Large intestine (tissue), 3 donors: ENCODE results near the gene SBNO2. TPM values are rescaled to one million over a fixed set of nuclear protein-coding genes. Genes with fewer than 3 reads are reported as not detected.
"Not testable (repeated sequence)": the region's sequence is repeated elsewhere in the genome, so short reads cannot be mapped to it uniquely, and the experiment has no call there.

Experiments used
- DNase-seq, 2 donors: peaks; one replicate each; pipeline versions ENCODE4 v3.0.0 to v3.0.0-alpha.2; 2013
- H3K27ac ChIP-seq: one replicate; pipeline ENCODE4 v1.5.1; 2013; ENCODE audit warnings: low read length
- H3K27me3 ChIP-seq: 2 replicates; pipeline ENCODE4 v1.6.1; 2013; ENCODE audit warnings: low read length; ENCODE audit not compliant: control insufficient read depth, insufficient read depth
- H3K36me3 ChIP-seq: 2 replicates; pipeline ENCODE4 v1.6.1; 2013; ENCODE audit warnings: low read length; ENCODE audit not compliant: control insufficient read depth, insufficient read depth
- H3K4me1 ChIP-seq: one replicate; pipeline ENCODE4 v1.6.1; 2013; ENCODE audit warnings: low read length; ENCODE audit not compliant: control insufficient read depth, insufficient read depth
- H3K4me3 ChIP-seq: one replicate; pipeline ENCODE4 v1.5.1; 2013; ENCODE audit warnings: low read length
- H3K9me3 ChIP-seq: one replicate; pipeline ENCODE4 v1.6.1; 2013; ENCODE audit warnings: mild to moderate bottlenecking, low read depth, low read length, moderate library complexity; ENCODE audit not compliant: control insufficient read depth
- WGBS: methylation state at CpG from one replicate; pipeline ENCODE4 v1.1.5; 2013; ENCODE audit warnings: low lambda C conversion rate; ENCODE audit not compliant: insufficient coverage; 5-methylcytosine and 5-hydroxymethylcytosine counted together
- polyA plus RNA-seq: library from polyadenylated mRNA; unstranded; fragments of 120-200 nt; gene quantifications from one replicate; pipeline ENCODE4 v1.2.1, GENCODE V29; 2013

Gene SBNO2
- polyA plus RNA-seq, 1 donor, result 25.1 TPM

DNA sequence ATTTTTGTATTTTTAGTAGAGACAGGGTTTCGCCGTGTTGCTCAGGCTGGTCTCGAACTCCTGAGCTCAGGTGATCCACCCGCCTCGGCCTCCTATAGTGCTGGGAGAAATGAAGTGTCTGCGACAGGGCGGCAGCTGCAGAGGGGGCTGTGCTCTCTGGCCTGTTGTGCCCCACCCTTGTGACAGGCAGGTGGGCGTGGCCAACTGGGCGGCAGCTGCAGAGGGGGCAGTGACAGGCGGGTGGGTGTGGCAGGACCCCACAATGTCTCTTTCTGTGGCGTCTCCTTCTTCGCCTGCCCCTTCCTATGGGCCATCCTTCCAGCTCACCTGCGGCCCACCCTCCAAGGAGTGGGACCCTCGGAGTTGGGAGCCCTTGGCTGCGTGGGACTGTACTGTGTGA is 43.3 kb upstream of the SBNO2 start:
- H3K4me1 ChIP-seq, result peaks cover 40% of the 10 kb centered on the region
- H3K27ac ChIP-seq, result peak overlapping the region; percentile 72
- WGBS, result 80% methylated on average over 1 of the region's 15 CpGs
- no peak for DNase-seq
- no peak overlapping the region for H3K4me3 ChIP-seq
- H3K27me3 ChIP-seq, result no peaks in the 10 kb centered on the region
- H3K36me3 ChIP-seq, result peaks cover 50% of the 10 kb centered on the region
- no peaks in the 10 kb centered on the region for H3K9me3 ChIP-seq

DNA sequence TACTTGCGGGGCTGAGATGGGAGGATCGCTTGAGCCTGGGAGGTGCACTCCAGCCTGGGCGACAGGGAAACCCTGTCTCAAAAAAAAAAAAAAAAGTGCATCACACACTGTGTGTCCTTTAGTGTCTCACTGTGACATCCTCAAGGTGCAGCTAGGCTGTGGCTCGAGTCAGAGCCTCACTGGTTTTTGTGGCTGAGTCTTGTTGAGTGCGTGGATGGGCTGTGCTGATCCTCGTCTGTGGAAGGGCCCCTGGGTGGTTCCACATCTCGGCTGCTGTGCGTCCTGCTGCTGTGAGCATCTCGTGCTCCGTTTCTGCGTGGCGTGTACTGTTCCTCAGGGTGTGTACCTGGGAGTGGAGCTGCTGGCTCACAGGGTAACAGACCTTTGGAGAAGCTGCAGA is 42.7 kb upstream of the SBNO2 start:
- DNase-seq, result no peak
- Histone ChIP-seq H3K36me3 (peaks cover 48% of the 10 kb centered on the region), H3K4me3 (no peak overlapping the region), H3K4me1 (peaks cover 43% of the 10 kb centered on the region), H3K27me3 (no peaks in the 10 kb centered on the region), H3K9me3 (no peaks in the 10 kb centered on the region), H3K27ac (peak overlapping the region; percentile 72)
- no CpG with 5 or more reads among the region's 12 CpGs for WGBS

DNA sequence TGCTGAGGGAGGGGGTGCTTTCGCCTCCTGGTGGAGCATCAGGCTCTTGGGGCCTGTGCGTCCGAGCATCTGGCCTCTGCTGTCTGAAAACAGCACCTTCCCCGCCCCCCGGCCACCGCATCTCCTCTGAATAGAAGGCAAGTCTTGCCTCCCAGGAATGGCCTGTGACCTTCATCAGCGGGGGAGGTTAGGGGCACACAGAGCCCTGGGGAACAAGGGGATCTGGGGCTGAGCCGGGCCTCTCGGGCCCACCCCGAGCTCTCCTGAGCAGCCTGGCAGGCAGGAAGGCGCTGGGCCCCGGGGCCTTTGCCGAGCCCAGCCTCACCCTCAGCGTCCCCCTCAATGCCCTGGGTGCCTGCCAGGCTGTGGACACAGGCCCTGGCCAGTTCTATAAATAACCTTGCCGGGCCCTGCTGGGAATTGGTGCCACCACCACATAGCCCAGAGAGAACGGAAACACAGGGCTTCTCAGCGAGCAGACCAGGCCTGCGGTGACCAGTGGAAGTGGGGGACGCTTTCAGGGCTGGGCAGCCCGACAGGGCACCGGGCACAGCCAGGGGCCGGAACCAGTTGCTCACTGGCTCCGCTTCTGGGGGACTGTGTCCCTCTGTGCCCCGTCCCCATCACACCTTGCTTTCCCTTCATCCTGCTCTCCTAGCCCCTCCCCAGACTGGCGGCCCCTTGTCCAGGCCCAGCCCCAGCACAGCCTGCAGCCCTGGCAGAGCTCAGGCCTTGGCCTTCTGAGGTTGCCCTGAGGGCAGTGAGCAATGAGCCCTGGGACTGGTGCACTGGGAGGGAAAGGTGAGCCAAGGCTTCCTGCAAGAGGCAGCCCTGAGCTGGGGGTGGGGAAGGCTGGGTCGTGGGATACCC is 41.0 kb upstream of the SBNO2 start:
- Histone ChIP-seq H3K27ac (peak overlapping the region; percentile 86), H3K4me1 (peaks cover 47% of the 10 kb centered on the region), H3K9me3 (peaks cover 2% of the 10 kb centered on the region), H3K27me3 (no peaks in the 10 kb centered on the region), H3K4me3 (no peak overlapping the region), H3K36me3 (peaks cover 44% of the 10 kb centered on the region)
- no CpG with 5 or more reads among the region's 26 CpGs for WGBS
- DNase-seq, result no peak

DNA sequence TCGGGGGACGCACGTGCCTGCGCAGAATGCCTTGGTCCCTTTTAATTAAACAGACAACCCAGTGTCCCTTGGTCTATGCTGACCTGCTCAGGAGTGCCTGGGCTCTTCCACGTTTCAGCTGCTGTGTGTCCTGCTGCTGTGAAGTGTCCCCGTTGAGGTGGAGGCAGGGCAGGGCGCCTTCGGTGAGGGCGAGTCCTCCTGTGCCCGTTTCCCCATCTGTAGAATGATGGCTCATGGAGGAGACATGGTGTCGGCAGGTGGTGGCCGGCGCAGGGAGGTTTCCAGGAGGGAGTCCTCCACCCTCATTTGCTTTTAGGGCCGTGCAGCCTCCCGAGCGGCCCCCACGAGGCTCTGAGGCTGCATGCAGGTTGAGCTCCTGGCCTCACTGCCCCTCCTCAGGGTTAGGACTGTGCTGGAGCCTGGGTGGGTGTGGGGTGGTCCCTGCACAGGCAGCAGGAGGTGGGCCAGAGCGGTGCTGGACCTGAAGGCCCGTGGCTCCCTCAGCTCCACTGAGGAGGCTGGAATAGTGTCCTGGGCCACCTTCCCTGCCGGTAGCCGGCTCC is 40.3 kb upstream of the SBNO2 start:
- peak overlapping the region; percentile 86 for H3K27ac ChIP-seq
- no peak overlapping the region for H3K4me3 ChIP-seq
- peaks cover 45% of the 10 kb centered on the region for H3K36me3 ChIP-seq
- H3K9me3 ChIP-seq, result peaks cover 2% of the 10 kb centered on the region
- no CpG with 5 or more reads among the region's 21 CpGs for WGBS
- H3K4me1 ChIP-seq, result peaks cover 54% of the 10 kb centered on the region
- no peak for DNase-seq
- H3K27me3 ChIP-seq, result no peaks in the 10 kb centered on the region

DNA sequence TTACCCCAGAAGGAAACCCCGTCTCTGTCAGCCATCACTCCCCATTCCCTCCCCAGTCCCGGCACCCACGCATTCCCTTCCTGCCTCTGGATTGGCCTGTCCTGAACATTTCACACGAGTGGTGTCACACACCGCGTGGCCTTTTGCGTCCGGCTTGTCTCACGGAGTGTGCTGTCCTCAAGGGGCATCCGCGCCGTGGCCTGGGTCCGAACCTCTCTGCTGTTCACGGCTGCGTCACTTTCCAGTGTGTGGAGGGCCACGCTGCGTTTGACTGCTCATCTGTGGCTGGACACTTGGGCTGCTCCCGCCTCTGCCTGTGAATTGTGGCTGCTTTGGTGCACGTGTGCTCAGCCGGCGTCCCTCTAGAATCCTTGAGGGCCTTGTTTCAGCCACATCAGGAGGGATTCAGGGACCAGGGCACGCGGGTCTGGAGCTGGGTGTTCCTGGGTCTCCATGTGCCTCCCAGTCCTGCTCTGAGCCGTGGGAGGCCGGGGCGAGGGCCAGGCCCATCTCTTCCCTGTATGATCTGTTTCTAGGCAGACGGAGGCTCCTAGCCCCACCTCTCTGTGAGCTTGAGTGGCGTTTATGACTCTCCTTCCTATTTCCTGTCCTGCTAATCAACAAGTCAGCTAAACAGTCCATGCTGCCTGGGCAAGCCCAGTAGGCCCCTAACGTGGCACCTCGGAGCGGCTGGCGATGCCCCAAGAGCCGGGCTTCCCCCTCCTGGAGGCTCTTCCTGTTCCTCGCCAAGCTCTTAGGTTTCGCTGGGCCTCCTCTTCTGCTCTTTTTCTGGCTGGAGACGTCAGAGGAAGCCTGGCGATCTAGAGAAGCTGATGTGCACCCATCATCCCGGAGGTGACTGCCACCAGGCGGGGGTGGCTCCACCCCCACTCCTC is 39.6 kb upstream of the SBNO2 start:
- Histone ChIP-seq H3K9me3 (peaks cover 2% of the 10 kb centered on the region), H3K27me3 (no peaks in the 10 kb centered on the region), H3K4me3 (no peak overlapping the region), H3K4me1 (peaks cover 58% of the 10 kb centered on the region), H3K27ac (peak overlapping the region; percentile 86), H3K36me3 (peaks cover 39% of the 10 kb centered on the region)
- DNase-seq, result peak; percentile 86 to 90
- no CpG with 5 or more reads among the region's 39 CpGs for WGBS

DNA sequence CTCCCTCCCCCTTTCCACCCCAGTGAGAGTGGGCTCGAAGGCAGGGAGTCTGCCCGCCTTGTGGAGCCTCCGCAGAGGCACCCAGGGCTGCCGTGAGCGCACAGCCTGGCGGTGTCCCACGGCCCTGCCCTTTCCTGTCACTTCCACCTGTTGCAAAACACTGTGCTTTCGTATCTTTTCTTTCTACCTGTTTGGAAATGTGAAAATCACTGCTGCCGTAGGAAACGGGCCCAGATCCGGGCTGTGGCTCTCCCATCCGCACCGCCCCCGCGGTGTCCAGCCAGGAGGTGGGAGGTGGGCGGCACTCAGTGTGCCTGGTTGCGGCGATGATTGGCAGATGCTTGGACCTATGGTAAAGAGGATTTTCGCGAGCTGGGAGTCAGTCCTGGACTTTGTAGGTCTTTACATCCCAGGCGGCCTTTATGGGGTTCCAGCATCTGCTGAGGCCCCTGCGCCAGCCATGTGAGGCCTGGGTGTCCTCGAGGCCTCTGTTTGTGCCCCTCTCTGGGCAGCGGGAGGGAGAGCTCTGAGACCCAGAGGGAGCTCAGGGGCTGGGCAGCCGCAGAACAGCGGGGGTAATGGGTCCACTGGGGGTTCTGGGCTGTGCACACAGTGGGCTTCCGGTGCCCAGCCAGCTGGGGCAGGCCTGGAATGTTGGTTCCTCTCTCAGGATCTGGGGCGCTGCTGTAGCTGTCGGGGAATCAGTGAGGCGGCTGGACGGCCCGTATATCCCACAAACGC is 37.6 kb upstream of the SBNO2 start:
- Histone ChIP-seq H3K4me3 (no peak overlapping the region), H3K27me3 (no peaks in the 10 kb centered on the region), H3K27ac (no peak overlapping the region), H3K9me3 (peaks cover 2% of the 10 kb centered on the region), H3K4me1 (peaks cover 49% of the 10 kb centered on the region), H3K36me3 (peaks cover 30% of the 10 kb centered on the region)
- no peak for DNase-seq
- no CpG with 5 or more reads among the region's 33 CpGs for WGBS

DNA sequence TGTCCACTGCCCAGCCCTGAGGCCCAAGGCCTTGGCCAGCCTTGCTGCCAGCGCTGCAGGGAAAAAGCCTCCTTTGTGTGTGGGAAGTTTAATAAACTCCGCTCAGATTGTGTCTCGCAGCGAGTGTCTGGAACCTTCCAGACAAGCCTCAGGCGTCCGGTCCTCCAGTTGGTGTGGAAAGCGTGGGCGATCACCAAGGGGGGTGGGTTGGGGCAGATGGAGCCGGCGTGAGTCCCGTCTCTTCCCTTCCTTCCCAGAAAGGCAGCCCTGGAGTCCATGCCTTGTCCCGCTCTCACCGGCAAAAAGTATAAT is 36.1 kb upstream of the SBNO2 start:
- WGBS, result no CpG with 5 or more reads among the region's 13 CpGs
- no peak overlapping the region for H3K4me3 ChIP-seq

DNA sequence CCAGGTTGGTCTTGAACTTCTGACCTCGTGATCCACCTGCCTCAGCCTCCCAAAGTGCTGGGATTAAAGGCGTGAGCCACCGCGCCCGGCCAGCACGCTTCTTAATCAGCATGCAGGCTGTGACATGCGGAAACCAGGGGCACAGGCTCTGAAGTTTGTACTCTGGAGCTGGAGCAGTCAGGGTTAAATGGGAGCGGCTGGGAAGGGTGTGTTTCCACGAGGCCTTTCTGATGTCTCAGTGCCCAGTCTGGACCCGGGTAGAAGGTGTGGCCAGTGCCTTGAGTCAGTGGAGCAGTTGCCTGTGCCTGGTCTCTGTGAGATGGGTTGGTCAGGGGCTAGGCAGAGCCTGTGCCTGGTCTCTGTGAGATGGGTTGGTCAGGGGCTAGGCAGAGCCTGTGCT is 34.8 kb upstream of the SBNO2 start:
- H3K36me3 ChIP-seq, result peaks cover 27% of the 10 kb centered on the region
- H3K4me3 ChIP-seq, result peak overlapping the region; percentile 17
- peak overlapping the region; percentile 92 for H3K27ac ChIP-seq
- H3K27me3 ChIP-seq, H3K9me3 ChIP-seq: not testable (repeated sequence)
- no CpG with 5 or more reads among the region's 10 CpGs for WGBS
- DNase-seq, result peak; percentile 92 to 97
- peaks cover 44% of the 10 kb centered on the region for H3K4me1 ChIP-seq

More for the DNA sequence above, 36.1 kb upstream of the SBNO2 start:
- H3K36me3 ChIP-seq, result peaks cover 27% of the 10 kb centered on the region
- H3K4me1 ChIP-seq, result peaks cover 43% of the 10 kb centered on the region
- H3K27me3 ChIP-seq, result no peaks in the 10 kb centered on the region
- DNase-seq, result no peak
- H3K9me3 ChIP-seq, result peaks cover 2% of the 10 kb centered on the region
- H3K27ac ChIP-seq, result peak overlapping the region; percentile 92

DNA sequence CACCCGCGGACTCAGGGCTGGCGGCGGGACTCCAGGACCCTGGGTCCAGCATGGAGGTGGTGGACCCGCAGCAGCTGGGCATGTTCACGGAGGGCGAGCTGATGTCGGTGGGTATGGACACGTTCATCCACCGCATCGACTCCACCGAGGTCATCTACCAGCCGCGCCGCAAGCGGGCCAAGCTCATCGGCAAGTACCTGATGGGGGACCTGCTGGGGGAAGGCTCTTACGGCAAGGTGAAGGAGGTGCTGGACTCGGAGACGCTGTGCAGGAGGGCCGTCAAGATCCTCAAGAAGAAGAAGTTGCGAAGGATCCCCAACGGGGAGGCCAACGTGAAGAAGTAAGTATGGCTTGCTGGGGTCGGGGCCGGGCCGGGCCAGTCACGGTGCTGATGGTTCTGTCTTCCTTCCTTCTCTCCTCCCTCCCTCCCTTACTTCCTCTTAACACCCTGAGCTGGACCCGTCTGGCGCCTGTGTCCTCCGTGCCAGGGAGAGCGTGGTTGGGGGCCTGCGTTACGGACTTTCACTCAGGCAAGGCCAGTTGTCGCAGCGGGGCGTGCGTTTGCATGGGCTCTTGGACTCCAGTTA is 32.9 kb upstream of the SBNO2 start:
- no peak for DNase-seq
- Histone ChIP-seq H3K36me3 (peaks cover 19% of the 10 kb centered on the region), H3K4me3 (peak overlapping the region; percentile 98), H3K27me3 (no peaks in the 10 kb centered on the region), H3K9me3 (peaks cover 2% of the 10 kb centered on the region), H3K27ac (peak overlapping the region; percentile 92), H3K4me1 (peaks cover 43% of the 10 kb centered on the region)
- no CpG with 5 or more reads among the region's 38 CpGs for WGBS
